Skin epidermis (tissue), 12 donors: ENCODE results near the gene WHAMM.
"Not testable (repeated sequence)": the region's sequence is repeated elsewhere in the genome, so short reads cannot be mapped to it uniquely, and the experiment has no call there.

Experiments
- H3K27ac ChIP-seq, 21 experiments: fragments of 200-600 bp; sonication (generic) in 11 of 21; one replicate each; pipeline ENCODE4 v1.5.0; 2020; ENCODE audit warnings: mild to moderate bottlenecking in 3 of 21, inconsistent platforms in 2 of 21, moderate library complexity in 2 of 21
- H3K4me3 ChIP-seq, 7 experiments: fragments of 200-600 bp; sonication (generic) in 2 of 7; one replicate each; pipeline ENCODE4 v1.5.0; 2020; ENCODE audit warnings: inconsistent platforms in 2 of 7, mild to moderate bottlenecking in 2 of 7, moderate library complexity in 1 of 7

The WHAMM gene

GRCh38 chr15:82798531-82799166, 10.8 kb upstream of the WHAMM start:
- Histone ChIP-seq H3K4me3 (no peak overlapping the region), H3K27ac (no peak overlapping the region)

GRCh38 chr15:82799183-82799841, 10.1 kb upstream of the WHAMM start:
- Histone ChIP-seq H3K4me3 (no peak overlapping the region), H3K27ac (no peak overlapping the region)

GRCh38 chr15:82802497-82802896, 6.9 kb upstream of the WHAMM start:
- H3K4me3 ChIP-seq, result no peak overlapping the region

GRCh38 chr15:82803793-82804574, 5.4 kb upstream of the WHAMM start:
- Histone ChIP-seq H3K27ac (no peak overlapping the region), H3K4me3 (no peak overlapping the region)

More at GRCh38 chr15:82802497-82802896, 6.9 kb upstream of the WHAMM start:
- H3K27ac ChIP-seq, result no peak overlapping the region

- Histone ChIP-seq H3K4me3 (no peak overlapping the region), H3K27ac (no peak overlapping the region)
Measured at GRCh38 chr15:82804575-82804949, 4.9 kb upstream of the WHAMM start.

GRCh38 chr15:82805994-82806406, 3.4 kb upstream of the WHAMM start, which contains the start of gene FSD2:
Gene FSD2, minus strand, starts transcription at chr15:82806069. Its CDS starts 18,679 bp downstream, at chr15:82787390.
- Histone ChIP-seq H3K4me3 (no peak within 1 kb of the TSS), H3K27ac (no peak within 1 kb of the TSS)

- Histone ChIP-seq H3K27ac (peak overlapping the region in 2 of 21 experiments; percentile 16 to 24), H3K4me3 (no peak overlapping the region)
Measured at GRCh38 chr15:82807920-82808633, 1.4 kb upstream of the WHAMM start.

- peak overlapping the region in 1 of 7 experiments; percentile 92 for H3K4me3 ChIP-seq
- peak overlapping the region in 6 of 21 experiments; percentile 6 to 99 (median 60) for H3K27ac ChIP-seq
Measured at GRCh38 chr15:82808634-82809041, 790 bp upstream of the WHAMM start.

- H3K27ac ChIP-seq, result peak overlapping the region; percentile 94 to 100 (median 98)
- H3K4me3 ChIP-seq, result peak overlapping the region; percentile 71 to 99 (median 92)
Measured at GRCh38 chr15:82810061-82810889, 847 bp downstream of the WHAMM start.

GRCh38 chr15:82810890-82811426, 1.5 kb downstream of the WHAMM start:
- Histone ChIP-seq H3K27ac (peak overlapping the region in 20 of 21 experiments; percentile 94 to 100 (median 98)), H3K4me3 (peak overlapping the region; percentile 71 to 99 (median 92))

- H3K27ac ChIP-seq, result no peak overlapping the region
Measured at GRCh38 chr15:82812994-82813393, 3.6 kb downstream of the WHAMM start.

GRCh38 chr15:82820128-82820527, 10.7 kb downstream of the WHAMM start:
- no peak overlapping the region for H3K4me3 ChIP-seq
- no peak overlapping the region for H3K27ac ChIP-seq

More at GRCh38 chr15:82812994-82813393, 3.6 kb downstream of the WHAMM start:
- no peak overlapping the region for H3K4me3 ChIP-seq

GRCh38 chr15:82821396-82821795, 12.0 kb downstream of the WHAMM start:
- not testable (repeated sequence) for H3K27ac ChIP-seq, H3K4me3 ChIP-seq

- H3K4me3 ChIP-seq, result not testable (repeated sequence)
Measured at GRCh38 chr15:82821851-82822250, 12.4 kb downstream of the WHAMM start.

GRCh38 chr15:82823049-82823448, 13.6 kb downstream of the WHAMM start:
- Histone ChIP-seq H3K27ac (no peak overlapping the region), H3K4me3 (no peak overlapping the region)

More at GRCh38 chr15:82821851-82822250, 12.4 kb downstream of the WHAMM start:
- H3K27ac ChIP-seq, result not testable (repeated sequence)

GRCh38 chr15:82828075-82828474, 18.6 kb downstream of the WHAMM start:
- no peak overlapping the region for H3K27ac ChIP-seq
- no peak overlapping the region for H3K4me3 ChIP-seq

GRCh38 chr15:82829234-82829633, 19.8 kb downstream of the WHAMM start:
- no peak overlapping the region for H3K27ac ChIP-seq
- no peak overlapping the region for H3K4me3 ChIP-seq

GRCh38 chr15:82830427-82831173, 21.2 kb downstream of the WHAMM start:
- Histone ChIP-seq H3K4me3 (no peak overlapping the region), H3K27ac (no peak overlapping the region)
